ENCODE measurements around the gene KRT23. TPM values are rescaled to one million over a fixed set of nuclear protein-coding genes. Genes with fewer than 3 reads are reported as not detected.

Gene KRT23
- total and polyA plus RNA-seq, 10 of the 15 experiments (the other 5 are each of a cell fraction or from before 2014, with no cell fraction given), result not detected

DNA sequence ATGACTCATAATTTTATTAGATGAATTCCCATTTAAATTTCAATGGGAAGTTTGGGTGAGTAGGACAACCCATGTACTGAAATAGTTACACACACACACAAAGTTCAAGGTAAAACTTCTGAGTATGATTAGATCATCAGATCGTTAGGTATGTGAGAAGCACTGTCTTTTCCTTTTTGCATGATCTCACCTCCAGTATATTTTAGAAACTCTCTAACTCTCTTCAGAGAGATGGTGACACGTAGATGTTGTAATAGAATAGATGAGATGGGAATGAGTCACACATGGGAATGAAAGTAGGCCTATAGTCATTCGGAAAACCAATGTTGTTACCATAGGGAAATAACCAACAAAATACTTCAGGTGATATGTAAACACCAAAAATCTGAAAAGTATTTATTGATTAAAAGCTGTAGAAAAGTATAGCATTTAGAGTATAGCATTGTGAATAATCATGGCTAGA, 22.2 kb downstream of the KRT23 start (continued):
- TF ChIP-seq EP300 (IDR thresholded peaks at IDR 0.05; ENCODE audit: borderline replicate concordance in 1 of 2, control insufficient read depth in 1 of 2, low read depth in 2 of 2, low read length in 2 of 2), result peak in 1 of 2 experiments; percentile 70; a peak in 1 of 4 replicates
- TF ChIP-seq, protein P1, sequence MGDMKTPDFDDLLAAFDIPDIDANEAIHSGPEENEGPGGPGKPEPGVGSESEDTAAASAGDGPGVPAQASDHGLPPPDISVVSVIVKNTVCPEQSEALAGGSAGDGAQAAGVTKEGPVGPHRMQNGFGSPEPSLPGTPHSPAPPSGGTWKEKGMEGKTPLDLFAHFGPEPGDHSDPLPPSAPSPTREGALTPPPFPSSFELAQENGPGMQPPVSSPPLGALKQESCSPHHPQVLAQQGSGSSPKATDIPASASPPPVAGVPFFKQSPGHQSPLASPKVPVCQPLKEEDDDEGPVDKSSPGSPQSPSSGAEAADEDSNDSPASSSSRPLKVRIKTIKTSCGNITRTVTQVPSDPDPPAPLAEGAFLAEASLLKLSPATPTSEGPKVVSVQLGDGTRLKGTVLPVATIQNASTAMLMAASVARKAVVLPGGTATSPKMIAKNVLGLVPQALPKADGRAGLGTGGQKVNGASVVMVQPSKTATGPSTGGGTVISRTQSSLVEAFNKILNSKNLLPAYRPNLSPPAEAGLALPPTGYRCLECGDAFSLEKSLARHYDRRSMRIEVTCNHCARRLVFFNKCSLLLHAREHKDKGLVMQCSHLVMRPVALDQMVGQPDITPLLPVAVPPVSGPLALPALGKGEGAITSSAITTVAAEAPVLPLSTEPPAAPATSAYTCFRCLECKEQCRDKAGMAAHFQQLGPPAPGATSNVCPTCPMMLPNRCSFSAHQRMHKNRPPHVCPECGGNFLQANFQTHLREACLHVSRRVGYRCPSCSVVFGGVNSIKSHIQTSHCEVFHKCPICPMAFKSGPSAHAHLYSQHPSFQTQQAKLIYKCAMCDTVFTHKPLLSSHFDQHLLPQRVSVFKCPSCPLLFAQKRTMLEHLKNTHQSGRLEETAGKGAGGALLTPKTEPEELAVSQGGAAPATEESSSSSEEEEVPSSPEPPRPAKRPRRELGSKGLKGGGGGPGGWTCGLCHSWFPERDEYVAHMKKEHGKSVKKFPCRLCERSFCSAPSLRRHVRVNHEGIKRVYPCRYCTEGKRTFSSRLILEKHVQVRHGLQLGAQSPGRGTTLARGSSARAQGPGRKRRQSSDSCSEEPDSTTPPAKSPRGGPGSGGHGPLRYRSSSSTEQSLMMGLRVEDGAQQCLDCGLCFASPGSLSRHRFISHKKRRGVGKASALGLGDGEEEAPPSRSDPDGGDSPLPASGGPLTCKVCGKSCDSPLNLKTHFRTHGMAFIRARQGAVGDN (IDR thresholded peaks at IDR 0.05), result no peak
- no peak; the same call in 1 of the 2 replicates for TF ChIP-seq EED (IDR thresholded peaks at IDR 0.05; ENCODE audit: low read depth)
- TF ChIP-seq CREB1 (IDR thresholded peaks at IDR 0.05; ENCODE audit: low read depth), result peak; percentile 93
- no peak for TF ChIP-seq RB1 (IDR thresholded peaks at IDR 0.05; ENCODE audit: borderline replicate concordance)
- TF ChIP-seq IKZF2 (IDR thresholded peaks at IDR 0.05), result no peak; a peak in 1 of 4 replicates
- TF ChIP-seq, protein P2, sequence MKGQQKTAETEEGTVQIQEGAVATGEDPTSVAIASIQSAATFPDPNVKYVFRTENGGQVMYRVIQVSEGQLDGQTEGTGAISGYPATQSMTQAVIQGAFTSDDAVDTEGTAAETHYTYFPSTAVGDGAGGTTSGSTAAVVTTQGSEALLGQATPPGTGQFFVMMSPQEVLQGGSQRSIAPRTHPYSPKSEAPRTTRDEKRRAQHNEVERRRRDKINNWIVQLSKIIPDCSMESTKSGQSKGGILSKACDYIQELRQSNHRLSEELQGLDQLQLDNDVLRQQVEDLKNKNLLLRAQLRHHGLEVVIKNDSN (IDR thresholded peaks at IDR 0.05; ENCODE audit: borderline replicate concordance, extremely low read length, insufficient read depth, low read depth, low read length), result no peak
- no peak for TF ChIP-seq FOXK2 (IDR thresholded peaks at IDR 0.05)
- TF ChIP-seq PML (IDR thresholded peaks at IDR 0.05; ENCODE audit: low read length), result peak; percentile 75; the same call in 1 of the 2 replicates
- TF ChIP-seq, protein P3, sequence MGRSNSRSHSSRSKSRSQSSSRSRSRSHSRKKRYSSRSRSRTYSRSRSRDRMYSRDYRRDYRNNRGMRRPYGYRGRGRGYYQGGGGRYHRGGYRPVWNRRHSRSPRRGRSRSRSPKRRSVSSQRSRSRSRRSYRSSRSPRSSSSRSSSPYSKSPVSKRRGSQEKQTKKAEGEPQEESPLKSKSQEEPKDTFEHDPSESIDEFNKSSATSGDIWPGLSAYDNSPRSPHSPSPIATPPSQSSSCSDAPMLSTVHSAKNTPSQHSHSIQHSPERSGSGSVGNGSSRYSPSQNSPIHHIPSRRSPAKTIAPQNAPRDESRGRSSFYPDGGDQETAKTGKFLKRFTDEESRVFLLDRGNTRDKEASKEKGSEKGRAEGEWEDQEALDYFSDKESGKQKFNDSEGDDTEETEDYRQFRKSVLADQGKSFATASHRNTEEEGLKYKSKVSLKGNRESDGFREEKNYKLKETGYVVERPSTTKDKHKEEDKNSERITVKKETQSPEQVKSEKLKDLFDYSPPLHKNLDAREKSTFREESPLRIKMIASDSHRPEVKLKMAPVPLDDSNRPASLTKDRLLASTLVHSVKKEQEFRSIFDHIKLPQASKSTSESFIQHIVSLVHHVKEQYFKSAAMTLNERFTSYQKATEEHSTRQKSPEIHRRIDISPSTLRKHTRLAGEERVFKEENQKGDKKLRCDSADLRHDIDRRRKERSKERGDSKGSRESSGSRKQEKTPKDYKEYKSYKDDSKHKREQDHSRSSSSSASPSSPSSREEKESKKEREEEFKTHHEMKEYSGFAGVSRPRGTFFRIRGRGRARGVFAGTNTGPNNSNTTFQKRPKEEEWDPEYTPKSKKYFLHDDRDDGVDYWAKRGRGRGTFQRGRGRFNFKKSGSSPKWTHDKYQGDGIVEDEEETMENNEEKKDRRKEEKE (IDR thresholded peaks at IDR 0.05), result no peak
- peak; percentile 89 for TF ChIP-seq ATF7 (IDR thresholded peaks at IDR 0.05; ENCODE audit: low read depth)

All from GM12878 (cell line).